IMR-90 (cell line): Measurements from ENCODE around the gene PDXDC1. TPM values are rescaled to one million over a fixed set of nuclear protein-coding genes. Genes with fewer than 3 reads are reported as not detected.

Experiments
- ATAC-seq: fragments of 200-7000 bp; cut with Tn5 transposase; 2 replicates; pipeline ENCODE4 v1.9.1; 2020; ENCODE audit warnings: low read depth, mild to moderate bottlenecking, moderate library complexity
- BruUV-seq: library from RNA; stranded (reverse); fragments of 400-500 nt; replicated peaks from 2 replicates; lab custom pipeline; 2021; lab: Mats Ljungman, UMichigan
- CTCF ChIA-PET: fragments of 300-600 bp; formaldehyde crosslinking; extraction: SDS; loops from one replicate; lab custom pipeline; 2021; ENCODE audit warnings: antibody characterized with exemption; lab: Yijun Ruan, JAX
- POLR2A ChIA-PET: fragments of 300-600 bp; sonication (Branson Sonifier 250); formaldehyde crosslinking; loops from one replicate; lab custom pipeline; 2022; ENCODE audit warnings: antibody characterized with exemption; ENCODE audit not compliant: unreplicated experiment; lab: Charles Lee
- DNase-seq: peaks from one replicate; pipeline ENCODE4 v3.0.0; 2013
- H2AFZ ChIP-seq: replicated peaks from 2 replicates; pipeline ENCODE3; 2013; ENCODE audit warnings: low read length, mild to moderate bottlenecking; ENCODE audit not compliant: poor library complexity
- H2AK5ac ChIP-seq: 2 replicates; pipeline ENCODE4 v1.6.1; 2013; ENCODE audit warnings: low read depth, low read length, inconsistent platforms
- H2AK9ac ChIP-seq: replicated peaks from 2 replicates; pipeline ENCODE3; 2013; ENCODE audit warnings: mild to moderate bottlenecking, low read depth, low read length, moderate library complexity; ENCODE audit not compliant: poor library complexity
- H2BK120ac ChIP-seq: 2 replicates; pipeline ENCODE4 v1.6.1; 2013; ENCODE audit warnings: low read depth, low read length, inconsistent platforms
- H2BK15ac ChIP-seq: 3 replicates; pipeline ENCODE4 v1.6.1; 2013; ENCODE audit warnings: low read depth, low read length, inconsistent platforms
- H2BK20ac ChIP-seq: 2 replicates; pipeline ENCODE4 v1.6.1; 2013; ENCODE audit warnings: low read depth, mild to moderate bottlenecking, inconsistent platforms, low read length, moderate library complexity
- H2BK5ac ChIP-seq: 2 replicates; pipeline ENCODE4 v1.6.1; 2013; ENCODE audit warnings: mild to moderate bottlenecking, low read depth, low read length, inconsistent platforms; ENCODE audit not compliant: poor library complexity, severe bottlenecking
- H3K14ac ChIP-seq: replicated peaks from 2 replicates; pipeline ENCODE4 v1.6.1; 2013; ENCODE audit warnings: low read depth, low read length, inconsistent platforms
- H3K18ac ChIP-seq: 2 replicates; pipeline ENCODE4 v1.6.1; 2013; ENCODE audit warnings: low read depth, low read length, control low read depth
- H3K23ac ChIP-seq: 2 replicates; pipeline ENCODE4 v1.6.1; 2013; ENCODE audit warnings: low read depth, low read length, inconsistent platforms
- H3K27ac ChIP-seq: 2 replicates; pipeline ENCODE4 v1.5.1; 2013; ENCODE audit warnings: mild to moderate bottlenecking, control low read depth, low read length; ENCODE audit not compliant: insufficient read depth
- H3K27me3 ChIP-seq: 2 replicates; pipeline ENCODE4 v1.6.1; 2013; ENCODE audit warnings: low read length; ENCODE audit not compliant: control insufficient read depth, insufficient read depth
- H3K36me3 ChIP-seq: 2 replicates; pipeline ENCODE4 v1.6.1; 2013; ENCODE audit warnings: low read length, mixed read lengths; ENCODE audit not compliant: control insufficient read depth, insufficient read depth
- H3K4ac ChIP-seq: 2 replicates; pipeline ENCODE4 v1.6.1; 2013; ENCODE audit warnings: low read depth, low read length, inconsistent platforms
- H3K4me1 ChIP-seq: 2 replicates; pipeline ENCODE4 v1.6.1; 2013; ENCODE audit warnings: low read length, mixed read lengths; ENCODE audit not compliant: control insufficient read depth, insufficient read depth
- H3K4me2 ChIP-seq: 2 replicates; pipeline ENCODE4 v1.6.1; 2013; ENCODE audit warnings: low read depth, mild to moderate bottlenecking, control low read depth, low read length, moderate library complexity
- H3K4me3 ChIP-seq: 2 replicates; pipeline ENCODE4 v1.5.1; 2013; ENCODE audit warnings: low read depth, mild to moderate bottlenecking, control low read depth, low read length, moderate library complexity; ENCODE audit not compliant: insufficient read depth
- H3K56ac ChIP-seq: 2 replicates; pipeline ENCODE4 v1.6.1; 2013; ENCODE audit warnings: low read length, inconsistent platforms; ENCODE audit not compliant: insufficient read depth; ENCODE audit errors: extremely low read depth
- H3K79me1 ChIP-seq, 2 experiments: 2 replicates each; pipeline ENCODE4 v1.6.1; 2013; ENCODE audit warnings: low read length in 2 of 2, inconsistent platforms in 1 of 2, low read depth in 1 of 2
- H3K9ac ChIP-seq: 2 replicates; pipeline ENCODE4 v1.6.1; 2013; ENCODE audit warnings: low read depth, low read length, control low read depth
- H3K9me1 ChIP-seq: 2 replicates; pipeline ENCODE4 v1.6.1; 2013; ENCODE audit warnings: low read length, inconsistent platforms; ENCODE audit not compliant: insufficient read depth
- H3K9me3 ChIP-seq: 2 replicates; pipeline ENCODE4 v1.6.1; 2013; ENCODE audit warnings: low read length; ENCODE audit not compliant: control insufficient read depth, insufficient read depth
- H4K20me1 ChIP-seq: 2 replicates; pipeline ENCODE4 v1.6.1; 2013; ENCODE audit warnings: low read length, inconsistent platforms; ENCODE audit not compliant: insufficient read depth
- H4K5ac ChIP-seq: 2 replicates; pipeline ENCODE4 v1.6.1; 2013; ENCODE audit warnings: mild to moderate bottlenecking, low read depth, low read length, control low read depth
- H4K8ac ChIP-seq, 2 experiments: 2 replicates each; pipeline ENCODE4 v1.6.1; 2013; ENCODE audit warnings: low read depth in 2 of 2, low read length in 2 of 2, control low read depth in 1 of 2, inconsistent platforms in 1 of 2
- H4K91ac ChIP-seq: 2 replicates; pipeline ENCODE4 v1.6.1; 2013; ENCODE audit warnings: low read depth, low read length, inconsistent platforms; ENCODE audit not compliant: insufficient read depth
- BHLHE40 ChIP-seq: fragments of 150-350 bp; IDR thresholded peaks from 2 replicates; pipeline ENCODE4 v1.6.1; 2016; ENCODE audit warnings: mild to moderate bottlenecking, low read depth, low read length
- CEBPB ChIP-seq: IDR thresholded peaks from 2 replicates; pipeline ENCODE4 v1.6.1; 2012; ENCODE audit warnings: low read depth, low read length, improper control_type of control experiment
- CHD1 ChIP-seq: IDR thresholded peaks from 2 replicates; pipeline ENCODE4 v1.6.1; 2012; ENCODE audit warnings: low read depth, low read length, improper control_type of control experiment
- FOS ChIP-seq: fragments of 150-350 bp; IDR thresholded peaks from 2 replicates; pipeline ENCODE4 v1.6.1; 2016; ENCODE audit warnings: low read depth, low read length
- MAFK ChIP-seq: IDR thresholded peaks from 2 replicates; pipeline ENCODE4 v1.6.1; 2012; ENCODE audit warnings: low read depth, low read length, improper control_type of control experiment
- MAZ ChIP-seq: IDR thresholded peaks from 2 replicates; pipeline ENCODE4 v1.6.1; 2012; ENCODE audit warnings: low read depth, mild to moderate bottlenecking, low read length, improper control_type of control experiment, moderate library complexity, borderline replicate concordance
- MXI1 ChIP-seq: IDR thresholded peaks from 2 replicates; pipeline ENCODE4 v1.6.1; 2012; ENCODE audit warnings: low read depth, mild to moderate bottlenecking, low read length, moderate library complexity, borderline replicate concordance
- NFE2L2 ChIP-seq: fragments of 150-350 bp; IDR thresholded peaks from 2 replicates; pipeline ENCODE4 v1.6.1; 2016; ENCODE audit warnings: low read depth, mild to moderate bottlenecking, low read length
- POLR2A ChIP-seq: IDR thresholded peaks from 2 replicates; pipeline ENCODE4 v1.6.1; 2012; ENCODE audit warnings: mild to moderate bottlenecking, low read depth, low read length
- RAD21 ChIP-seq: IDR thresholded peaks from 2 replicates; pipeline ENCODE4 v1.6.1; 2012; ENCODE audit warnings: low read length, improper control_type of control experiment
- RCOR1 ChIP-seq: IDR thresholded peaks from 2 replicates; pipeline ENCODE4 v1.6.1; 2012; ENCODE audit warnings: mild to moderate bottlenecking, low read length, improper control_type of control experiment; ENCODE audit not compliant: insufficient replicate concordance
- RFX5 ChIP-seq: IDR thresholded peaks from 2 replicates; pipeline ENCODE4 v1.8.0; 2012; ENCODE audit warnings: low read depth, mild to moderate bottlenecking, low read length, moderate library complexity
- SMC3 ChIP-seq: fragments of 150-350 bp; IDR thresholded peaks from 2 replicates; pipeline ENCODE4 v1.6.1; 2016; ENCODE audit warnings: low read depth, mild to moderate bottlenecking, antibody characterized with exemption, low read length, moderate library complexity
- WGBS, 2 experiments: methylation state at CpG; one replicate each; pipeline versions ENCODE4 v1.1.5 to v1.1.7; 2013; ENCODE audit warnings: missing lambda C conversion rate in 2 of 2; ENCODE audit not compliant: insufficient read length in 1 of 2; ENCODE audit errors: extremely low coverage in 2 of 2; 5-methylcytosine and 5-hydroxymethylcytosine counted together
- dilution Hi-C: fragments of 300-500 bp; cut with HindIII; formaldehyde crosslinking; loops from one replicate; pipeline ENCODE4 v1.14.3; 2018; ENCODE audit warnings: low sequenced_read_pairs; ENCODE audit not compliant: unreplicated experiment
- in situ Hi-C: fragments of 300-500 bp; cut with MboI; formaldehyde crosslinking; loops from 3 replicates; pipeline ENCODE4 v1.14.3; 2019; ENCODE audit warnings: low sequenced_read_pairs, inconsistent platforms, mixed read lengths
- intact Hi-C: fragments of 100-400 bp; cut with micrococcal nuclease; formaldehyde crosslinking; loops from 2 replicates; pipeline ENCODE4 v1.10.0; 2022
- polyA plus RNA-seq, 3 experiments: library from polyadenylated mRNA; depleted of rRNA; stranded (reverse); fragments of >200 nt; gene quantifications; 2 replicates each; pipeline ENCODE4 v1.2.3, GENCODE V29; 2012; ENCODE audit warnings: low replicate concordance in 1 of 3
- total RNA-seq: library from RNA; depleted of rRNA; stranded (reverse); fragments of >200 nt; gene quantifications from 2 replicates; pipeline ENCODE4 v1.2.3, GENCODE V29; 2012
- TF ChIP-seq, protein P1 (sequence below): fragments of 150-350 bp; IDR thresholded peaks from 2 replicates; pipeline ENCODE4 v1.6.1; 2016; ENCODE audit warnings: low read depth, mild to moderate bottlenecking, low read length, moderate library complexity, borderline replicate concordance
- TF ChIP-seq, protein P2 (sequence below): fragments of 150-350 bp; IDR thresholded peaks from 2 replicates; pipeline ENCODE4 v1.6.1; 2017; ENCODE audit warnings: mild to moderate bottlenecking, antibody characterized with exemption, low read length, low read depth
- TF ChIP-seq, protein P3 (sequence below): conservative IDR thresholded peaks from 2 replicates; pipeline ENCODE4 v1.5.1; 2012; ENCODE audit warnings: mild to moderate bottlenecking, low read depth, low read length, improper control_type of control experiment

The PDXDC1 gene
- total and polyA plus RNA-seq, 2 of the 4 experiments (the other 2 are of a cell fraction) = 68.7 to 117 TPM

DNA sequence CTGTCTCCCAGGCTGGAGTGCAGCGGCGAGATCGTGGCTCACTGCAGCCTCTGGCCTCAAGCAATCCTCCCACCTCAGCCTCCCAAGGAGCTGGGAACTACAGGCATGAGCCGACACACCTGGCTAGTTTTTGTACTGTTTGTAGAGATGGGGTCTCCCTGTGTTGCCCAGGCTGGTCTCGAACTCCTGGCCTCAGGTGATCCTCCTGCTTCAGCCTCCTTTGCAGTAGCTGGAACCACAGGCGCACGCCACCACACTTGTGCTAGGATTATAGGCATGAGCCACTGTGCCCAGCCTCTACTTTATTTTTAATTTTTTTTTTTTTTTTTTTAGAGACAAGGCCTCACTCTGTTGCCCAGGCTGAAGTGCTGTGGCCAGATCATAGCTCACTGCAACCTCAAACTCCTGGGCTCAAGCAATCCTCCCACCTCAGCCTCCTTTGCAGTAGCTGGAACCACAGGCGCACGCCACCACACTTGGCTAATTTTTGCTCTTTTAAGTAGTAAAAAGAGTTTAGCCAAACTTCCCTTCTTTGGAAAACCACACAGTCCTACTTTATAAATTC is 76.6 kb downstream of the PDXDC1 start:
- H3K14ac ChIP-seq = no peak overlapping the region
- POLR2A ChIA-PET = no interaction called here
- H4K91ac ChIP-seq = no peak overlapping the region

More for the DNA sequence above, 76.6 kb downstream of the PDXDC1 start:
- intact Hi-C loops = no loop called here
- in situ Hi-C loops = no loop called here
- CTCF ChIA-PET = interaction anchor here (0.6 kb wide), 2 partner anchors 23 to 70 kb away, joined by 3 read pairs; no protein-coding TSS in a partner anchor
- peaks cover 11% of the 10 kb centered on the region for H3K36me3 ChIP-seq
- no CpG with 5 or more reads among the region's 9 CpGs for WGBS, 2 experiments
- H2BK120ac ChIP-seq = no peak overlapping the region
- H3K4ac ChIP-seq = no peak overlapping the region
- H3K18ac ChIP-seq = no peak overlapping the region
- no peak overlapping the region for H3K23ac ChIP-seq
- no peak overlapping the region for H2BK15ac ChIP-seq
- H3K9ac ChIP-seq = no peak overlapping the region
- no peak overlapping the region for H4K8ac ChIP-seq
- peaks cover 12% of the 10 kb centered on the region for H3K9me1 ChIP-seq
- peaks cover 5% of the 10 kb centered on the region; the same call in 1 of the 2 replicates for H3K4me1 ChIP-seq
- no peak overlapping the region for H3K4me3 ChIP-seq
- no peaks in the 10 kb centered on the region for H3K9me3 ChIP-seq
- no peak overlapping the region for H2AK9ac ChIP-seq
- no peak overlapping the region for H3K56ac ChIP-seq
- no peak overlapping the region for H3K27ac ChIP-seq
- H3K27me3 ChIP-seq = no peaks in the 10 kb centered on the region
- H2AFZ ChIP-seq = no peak overlapping the region
- H4K20me1 ChIP-seq = peaks cover 24% of the 10 kb centered on the region
- TF ChIP-seq CHD1 (no peak), SMC3 (no peak), RCOR1 (no peak), POLR2A (no peak), MXI1 (no peak), MAFK (no peak), BHLHE40 (no peak), RFX5 (no peak), CEBPB (no peak), MAZ (no peak), FOS (no peak), RAD21 (no peak), NFE2L2 (no peak)
- TF ChIP-seq, protein P1, sequence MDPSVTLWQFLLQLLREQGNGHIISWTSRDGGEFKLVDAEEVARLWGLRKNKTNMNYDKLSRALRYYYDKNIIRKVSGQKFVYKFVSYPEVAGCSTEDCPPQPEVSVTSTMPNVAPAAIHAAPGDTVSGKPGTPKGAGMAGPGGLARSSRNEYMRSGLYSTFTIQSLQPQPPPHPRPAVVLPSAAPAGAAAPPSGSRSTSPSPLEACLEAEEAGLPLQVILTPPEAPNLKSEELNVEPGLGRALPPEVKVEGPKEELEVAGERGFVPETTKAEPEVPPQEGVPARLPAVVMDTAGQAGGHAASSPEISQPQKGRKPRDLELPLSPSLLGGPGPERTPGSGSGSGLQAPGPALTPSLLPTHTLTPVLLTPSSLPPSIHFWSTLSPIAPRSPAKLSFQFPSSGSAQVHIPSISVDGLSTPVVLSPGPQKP = no peak
- TF ChIP-seq, protein P2, sequence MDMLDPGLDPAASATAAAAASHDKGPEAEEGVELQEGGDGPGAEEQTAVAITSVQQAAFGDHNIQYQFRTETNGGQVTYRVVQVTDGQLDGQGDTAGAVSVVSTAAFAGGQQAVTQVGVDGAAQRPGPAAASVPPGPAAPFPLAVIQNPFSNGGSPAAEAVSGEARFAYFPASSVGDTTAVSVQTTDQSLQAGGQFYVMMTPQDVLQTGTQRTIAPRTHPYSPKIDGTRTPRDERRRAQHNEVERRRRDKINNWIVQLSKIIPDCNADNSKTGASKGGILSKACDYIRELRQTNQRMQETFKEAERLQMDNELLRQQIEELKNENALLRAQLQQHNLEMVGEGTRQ = no peak
- TF ChIP-seq, protein P3, sequence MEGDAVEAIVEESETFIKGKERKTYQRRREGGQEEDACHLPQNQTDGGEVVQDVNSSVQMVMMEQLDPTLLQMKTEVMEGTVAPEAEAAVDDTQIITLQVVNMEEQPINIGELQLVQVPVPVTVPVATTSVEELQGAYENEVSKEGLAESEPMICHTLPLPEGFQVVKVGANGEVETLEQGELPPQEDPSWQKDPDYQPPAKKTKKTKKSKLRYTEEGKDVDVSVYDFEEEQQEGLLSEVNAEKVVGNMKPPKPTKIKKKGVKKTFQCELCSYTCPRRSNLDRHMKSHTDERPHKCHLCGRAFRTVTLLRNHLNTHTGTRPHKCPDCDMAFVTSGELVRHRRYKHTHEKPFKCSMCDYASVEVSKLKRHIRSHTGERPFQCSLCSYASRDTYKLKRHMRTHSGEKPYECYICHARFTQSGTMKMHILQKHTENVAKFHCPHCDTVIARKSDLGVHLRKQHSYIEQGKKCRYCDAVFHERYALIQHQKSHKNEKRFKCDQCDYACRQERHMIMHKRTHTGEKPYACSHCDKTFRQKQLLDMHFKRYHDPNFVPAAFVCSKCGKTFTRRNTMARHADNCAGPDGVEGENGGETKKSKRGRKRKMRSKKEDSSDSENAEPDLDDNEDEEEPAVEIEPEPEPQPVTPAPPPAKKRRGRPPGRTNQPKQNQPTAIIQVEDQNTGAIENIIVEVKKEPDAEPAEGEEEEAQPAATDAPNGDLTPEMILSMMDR = no peak
- no peak overlapping the region for H2AK5ac ChIP-seq
- no peak for DNase-seq
- H2BK5ac ChIP-seq = no peak overlapping the region
- dilution Hi-C loops = no loop called here
- no peak overlapping the region for H4K5ac ChIP-seq
- no peak for ATAC-seq
- H3K4me2 ChIP-seq = no peak overlapping the region
- no peak overlapping the region for H2BK20ac ChIP-seq
- BruUV-seq = no TSS peak
- peaks cover 33 to 78% of the 10 kb centered on the region in 2 experiments for H3K79me1 ChIP-seq
